Mononuclear cell (primary cell): ENCODE results near the gene RAB3D. TPM values are rescaled to one million over a fixed set of nuclear protein-coding genes. Genes with fewer than 3 reads are reported as not detected.

Experiments used
- H3K27me3 ChIP-seq: 2 replicates; pipeline ENCODE4 v1.6.0; 2011; ENCODE audit warnings: low read length, control low read depth; ENCODE audit not compliant: insufficient read depth
- H3K4me1 ChIP-seq: 2 replicates; pipeline ENCODE4 v1.5.1; 2011; ENCODE audit warnings: mild to moderate bottlenecking, low read length, control low read depth; ENCODE audit not compliant: insufficient read depth
- H3K4me3 ChIP-seq: 2 replicates; pipeline ENCODE4 v1.5.1; 2011; ENCODE audit warnings: mild to moderate bottlenecking, low read length, moderate library complexity
- H3K9me3 ChIP-seq: 2 replicates; pipeline ENCODE4 v1.5.1; 2011; ENCODE audit warnings: low read depth, mild to moderate bottlenecking, control low read depth, low read length
- total RNA-seq: library from RNA; depleted of rRNA; stranded (reverse); fragments of >200 nt; gene quantifications from one replicate; pipeline ENCODE4 v1.2.3, GENCODE V29; 2012

The RAB3D gene
- total RNA-seq, 1 donor: 12.1 TPM

GRCh38 chr19:11299946-11300810 is 39.3 kb downstream of the RAB3D start:
- H3K4me3 ChIP-seq: no peak overlapping the region
- H3K27me3 ChIP-seq: no peaks in the 10 kb centered on the region

GRCh38 chr19:11296264-11296663 is 43.2 kb downstream of the RAB3D start:
- no peak overlapping the region for H3K4me3 ChIP-seq
- no peaks in the 10 kb centered on the region for H3K9me3 ChIP-seq
- no peaks in the 10 kb centered on the region for H3K27me3 ChIP-seq
- H3K4me1 ChIP-seq: peaks cover 53% of the 10 kb centered on the region

More at GRCh38 chr19:11299946-11300810, 39.3 kb downstream of the RAB3D start:
- Histone ChIP-seq H3K4me1 (peaks cover 21% of the 10 kb centered on the region), H3K9me3 (no peaks in the 10 kb centered on the region)

GRCh38 chr19:11295665-11296245 is 43.7 kb downstream of the RAB3D start, which contains the start of gene TSPAN16:
Gene TSPAN16, plus strand, starts transcription at chr19:11296160. Its CDS starts 138 bp downstream, at chr19:11296298.
- no peak within 1 kb of the TSS for H3K4me3 ChIP-seq
- no peaks in the 10 kb centered on the region for H3K27me3 ChIP-seq
- H3K9me3 ChIP-seq: no peaks in the 10 kb centered on the region
- H3K4me1 ChIP-seq: peaks cover 53% of the 10 kb centered on the region

GRCh38 chr19:11295180-11295579 is 44.3 kb downstream of the RAB3D start:
- Histone ChIP-seq H3K27me3 (no peaks in the 10 kb centered on the region), H3K9me3 (no peaks in the 10 kb centered on the region), H3K4me1 (peaks cover 53% of the 10 kb centered on the region)

GRCh38 chr19:11293433-11294389 is 45.7 kb downstream of the RAB3D start:
- H3K4me3 ChIP-seq: no peak overlapping the region
- no peaks in the 10 kb centered on the region for H3K27me3 ChIP-seq
- H3K4me1 ChIP-seq: peaks cover 53% of the 10 kb centered on the region
- H3K9me3 ChIP-seq: no peaks in the 10 kb centered on the region

More at GRCh38 chr19:11295180-11295579, 44.3 kb downstream of the RAB3D start:
- no peak overlapping the region for H3K4me3 ChIP-seq

- peaks cover 50% of the 10 kb centered on the region for H3K4me1 ChIP-seq
- peaks cover 5% of the 10 kb centered on the region for H3K27me3 ChIP-seq
Observed at GRCh38 chr19:11291991-11292390, 47.5 kb downstream of the RAB3D start.

GRCh38 chr19:11291415-11291814 is 48.0 kb downstream of the RAB3D start:
- no peaks in the 10 kb centered on the region for H3K9me3 ChIP-seq
- no peak overlapping the region for H3K4me3 ChIP-seq
- H3K4me1 ChIP-seq: peaks cover 44% of the 10 kb centered on the region
- H3K27me3 ChIP-seq: peaks cover 6% of the 10 kb centered on the region

More at GRCh38 chr19:11291991-11292390, 47.5 kb downstream of the RAB3D start:
- Histone ChIP-seq H3K9me3 (no peaks in the 10 kb centered on the region), H3K4me3 (no peak overlapping the region)

- peaks cover 32% of the 10 kb centered on the region for H3K4me1 ChIP-seq
- H3K9me3 ChIP-seq: no peaks in the 10 kb centered on the region
- H3K27me3 ChIP-seq: peaks cover 6% of the 10 kb centered on the region
- no peak overlapping the region for H3K4me3 ChIP-seq
Observed at GRCh38 chr19:11290256-11290655, 49.2 kb downstream of the RAB3D start.

GRCh38 chr19:11288349-11288748 is 51.1 kb downstream of the RAB3D start:
- Histone ChIP-seq H3K4me1 (peaks cover 13% of the 10 kb centered on the region), H3K27me3 (peaks cover 12% of the 10 kb centered on the region), H3K4me3 (no peak overlapping the region), H3K9me3 (no peaks in the 10 kb centered on the region)

- peaks cover 23% of the 10 kb centered on the region for H3K27me3 ChIP-seq
- no peak overlapping the region for H3K4me3 ChIP-seq
- no peaks in the 10 kb centered on the region for H3K4me1 ChIP-seq
- H3K9me3 ChIP-seq: no peaks in the 10 kb centered on the region
Observed at GRCh38 chr19:11286312-11286974, 53.0 kb downstream of the RAB3D start.

GRCh38 chr19:11284515-11284914 is 54.9 kb downstream of the RAB3D start:
- Histone ChIP-seq H3K4me3 (no peak overlapping the region), H3K27me3 (peaks cover 25% of the 10 kb centered on the region), H3K4me1 (peaks cover 9% of the 10 kb centered on the region), H3K9me3 (no peaks in the 10 kb centered on the region)

GRCh38 chr19:11281356-11282049 is 58.0 kb downstream of the RAB3D start:
- Histone ChIP-seq H3K4me1 (peaks cover 15% of the 10 kb centered on the region), H3K27me3 (peaks cover 31% of the 10 kb centered on the region), H3K4me3 (no peak overlapping the region), H3K9me3 (no peaks in the 10 kb centered on the region)

GRCh38 chr19:11279505-11280236 is 59.8 kb downstream of the RAB3D start:
- Histone ChIP-seq H3K4me1 (peaks cover 15% of the 10 kb centered on the region), H3K4me3 (no peak overlapping the region), H3K27me3 (peaks cover 39% of the 10 kb centered on the region), H3K9me3 (no peaks in the 10 kb centered on the region)
